ENCODE measurements around the gene MYRFL. TPM values are rescaled to one million over a fixed set of nuclear protein-coding genes. Genes with fewer than 3 reads are reported as not detected.

The MYRFL gene
- total RNA-seq, 1 donor from 2014 or later: 0.14 TPM

DNA sequence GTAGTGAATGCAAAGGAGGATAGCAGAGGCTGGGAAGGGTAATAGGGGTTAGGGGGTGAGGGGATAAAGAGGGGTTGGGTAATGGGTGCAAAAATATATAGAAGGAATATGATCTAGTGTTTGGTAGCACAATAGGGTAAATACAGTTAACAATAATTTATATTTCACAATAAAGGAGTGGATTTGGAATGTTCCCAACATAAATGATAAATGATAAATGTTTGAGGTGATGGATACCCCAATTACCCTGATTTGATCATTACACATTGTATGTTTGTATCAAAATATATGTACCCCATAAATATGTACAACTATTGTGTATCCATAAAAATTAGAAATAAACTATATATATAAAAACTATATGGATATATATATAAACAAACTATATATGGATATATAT, 999 bp upstream of the MYRFL start:
- DNase-seq: no peak
- Histone ChIP-seq H3K27me3 (ENCODE audit: low read depth) (no peaks in the 10 kb centered on the region), H3K36me3 (no peaks in the 10 kb centered on the region), H3K4me3 (no peak overlapping the region), H3K4me1 (peaks cover 4% of the 10 kb centered on the region), H3K27ac (replicated peaks) (no peak overlapping the region), H3K9me3 (replicated peaks) (no peaks in the 10 kb centered on the region)
- TF ChIP-seq, protein P1, sequence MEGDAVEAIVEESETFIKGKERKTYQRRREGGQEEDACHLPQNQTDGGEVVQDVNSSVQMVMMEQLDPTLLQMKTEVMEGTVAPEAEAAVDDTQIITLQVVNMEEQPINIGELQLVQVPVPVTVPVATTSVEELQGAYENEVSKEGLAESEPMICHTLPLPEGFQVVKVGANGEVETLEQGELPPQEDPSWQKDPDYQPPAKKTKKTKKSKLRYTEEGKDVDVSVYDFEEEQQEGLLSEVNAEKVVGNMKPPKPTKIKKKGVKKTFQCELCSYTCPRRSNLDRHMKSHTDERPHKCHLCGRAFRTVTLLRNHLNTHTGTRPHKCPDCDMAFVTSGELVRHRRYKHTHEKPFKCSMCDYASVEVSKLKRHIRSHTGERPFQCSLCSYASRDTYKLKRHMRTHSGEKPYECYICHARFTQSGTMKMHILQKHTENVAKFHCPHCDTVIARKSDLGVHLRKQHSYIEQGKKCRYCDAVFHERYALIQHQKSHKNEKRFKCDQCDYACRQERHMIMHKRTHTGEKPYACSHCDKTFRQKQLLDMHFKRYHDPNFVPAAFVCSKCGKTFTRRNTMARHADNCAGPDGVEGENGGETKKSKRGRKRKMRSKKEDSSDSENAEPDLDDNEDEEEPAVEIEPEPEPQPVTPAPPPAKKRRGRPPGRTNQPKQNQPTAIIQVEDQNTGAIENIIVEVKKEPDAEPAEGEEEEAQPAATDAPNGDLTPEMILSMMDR (IDR thresholded peaks at IDR 0.05; ENCODE audit: borderline replicate concordance): no peak
- intact Hi-C loops (cut with micrococcal nuclease): no loop called here

DNA sequence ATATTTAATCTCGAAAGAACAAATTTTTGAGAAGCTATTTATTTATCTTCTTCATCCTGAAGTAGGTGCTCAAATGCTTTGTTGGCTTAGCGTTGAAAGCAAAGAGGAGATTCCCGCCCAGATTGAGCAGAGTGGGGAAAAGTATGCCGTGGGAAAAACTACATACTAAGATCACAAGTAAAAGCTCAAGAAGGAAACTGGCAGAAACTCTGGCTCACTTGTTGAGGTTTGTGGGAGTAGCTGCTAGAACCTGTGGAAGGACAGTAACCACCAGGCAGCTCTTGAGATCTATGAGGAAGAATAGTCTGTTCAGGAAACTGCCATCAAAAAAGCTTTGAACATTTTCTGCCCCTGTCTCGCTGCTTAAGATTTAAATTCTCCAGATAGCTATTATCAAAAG, 3.9 kb downstream of the MYRFL start:
- TF ChIP-seq, protein P1 (IDR thresholded peaks at IDR 0.05; ENCODE audit: borderline replicate concordance): no peak
- no peaks in the 10 kb centered on the region for H3K9me3 ChIP-seq (replicated peaks)

DNA sequence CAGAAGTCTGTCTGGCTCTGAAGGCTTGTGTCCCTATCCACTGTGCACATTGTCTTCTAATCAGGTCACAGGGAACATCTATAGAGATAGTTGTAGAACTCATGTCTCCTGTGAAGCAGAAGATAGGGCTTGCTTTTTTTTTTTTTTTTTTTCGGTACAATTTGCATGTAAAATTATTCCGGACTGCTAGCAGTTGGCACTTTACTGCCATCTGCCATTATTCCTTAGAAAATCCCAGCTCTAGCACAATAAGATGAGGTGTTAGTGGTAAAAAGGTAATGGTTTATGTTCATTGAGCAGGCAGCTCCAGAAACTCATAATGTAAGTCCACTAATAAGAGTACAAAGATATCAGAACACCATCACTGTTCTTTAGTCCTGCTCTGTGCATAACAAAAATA, 8.7 kb downstream of the MYRFL start:
- intact Hi-C loops (cut with micrococcal nuclease): no loop called here
- H3K36me3 ChIP-seq: no peaks in the 10 kb centered on the region
- H3K27me3 ChIP-seq (ENCODE audit: low read depth): no peaks in the 10 kb centered on the region
- no peak for DNase-seq
- H3K9me3 ChIP-seq (replicated peaks): no peaks in the 10 kb centered on the region
- H3K27ac ChIP-seq (replicated peaks): no peak overlapping the region
- H3K4me3 ChIP-seq: no peak overlapping the region
- TF ChIP-seq, protein P1 (IDR thresholded peaks at IDR 0.05; ENCODE audit: borderline replicate concordance): no peak
- peaks cover 6% of the 10 kb centered on the region for H3K4me1 ChIP-seq

More for the DNA sequence above, 3.9 kb downstream of the MYRFL start:
- DNase-seq: no peak
- Histone ChIP-seq H3K4me3 (no peak overlapping the region), H3K27me3 (ENCODE audit: low read depth) (no peaks in the 10 kb centered on the region), H3K27ac (replicated peaks) (no peak overlapping the region), H3K4me1 (no peaks in the 10 kb centered on the region), H3K36me3 (no peaks in the 10 kb centered on the region)
- intact Hi-C loops (cut with micrococcal nuclease): no loop called here

DNA sequence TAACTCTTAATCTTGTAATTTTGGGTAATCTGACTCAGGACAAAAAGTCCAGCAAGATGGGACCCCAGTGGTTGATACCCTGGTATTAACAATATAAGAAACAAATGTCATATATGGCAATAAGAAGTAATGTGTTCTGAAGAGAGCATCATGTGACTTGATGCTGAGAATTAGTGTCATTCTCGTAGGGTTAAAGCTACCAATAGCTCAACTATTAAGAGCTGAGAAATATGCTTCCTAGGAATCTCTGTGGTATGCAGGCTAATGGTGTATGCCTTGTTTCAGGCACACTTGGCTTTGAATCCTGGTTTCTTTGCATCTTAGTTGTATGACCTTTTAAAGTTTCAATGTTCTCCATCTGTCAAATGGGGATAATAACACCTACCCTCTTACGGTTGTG, 9.1 kb downstream of the MYRFL start:
- H3K27me3 ChIP-seq (ENCODE audit: low read depth): no peaks in the 10 kb centered on the region
- peaks cover 6% of the 10 kb centered on the region for H3K4me1 ChIP-seq
- no peak overlapping the region for H3K27ac ChIP-seq (replicated peaks)
- no peak for DNase-seq
- no peaks in the 10 kb centered on the region for H3K36me3 ChIP-seq
- no peak overlapping the region for H3K4me3 ChIP-seq
- TF ChIP-seq, protein P1 (IDR thresholded peaks at IDR 0.05; ENCODE audit: borderline replicate concordance): no peak
- no peaks in the 10 kb centered on the region for H3K9me3 ChIP-seq (replicated peaks)
- intact Hi-C loops (cut with micrococcal nuclease): no loop called here

DNA sequence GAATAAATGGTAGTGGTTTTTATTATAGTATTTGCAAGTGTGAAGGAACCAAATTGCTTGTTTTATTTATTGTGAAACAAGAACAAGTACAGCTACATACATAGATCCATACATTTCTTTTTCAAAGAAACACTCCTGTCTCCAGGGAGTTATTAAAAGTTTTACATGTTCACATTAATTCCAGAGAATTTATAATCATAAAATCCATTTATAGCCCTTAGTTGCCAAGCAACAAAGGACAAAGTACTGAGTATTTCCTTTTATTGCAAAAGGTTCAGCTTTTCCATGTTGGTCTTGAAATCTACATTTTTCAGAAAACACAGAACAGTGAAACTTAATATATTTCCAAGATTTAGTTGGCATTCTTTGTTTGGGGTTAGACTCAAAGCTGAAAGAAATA, 9.5 kb downstream of the MYRFL start:
- Histone ChIP-seq H3K4me1 (peaks cover 6% of the 10 kb centered on the region), H3K9me3 (replicated peaks) (no peaks in the 10 kb centered on the region), H3K36me3 (no peaks in the 10 kb centered on the region), H3K27ac (replicated peaks) (no peak overlapping the region), H3K27me3 (ENCODE audit: low read depth) (no peaks in the 10 kb centered on the region), H3K4me3 (no peak overlapping the region)
- intact Hi-C loops (cut with micrococcal nuclease): no loop called here
- TF ChIP-seq, protein P1 (IDR thresholded peaks at IDR 0.05; ENCODE audit: borderline replicate concordance): no peak
- DNase-seq: no peak

DNA sequence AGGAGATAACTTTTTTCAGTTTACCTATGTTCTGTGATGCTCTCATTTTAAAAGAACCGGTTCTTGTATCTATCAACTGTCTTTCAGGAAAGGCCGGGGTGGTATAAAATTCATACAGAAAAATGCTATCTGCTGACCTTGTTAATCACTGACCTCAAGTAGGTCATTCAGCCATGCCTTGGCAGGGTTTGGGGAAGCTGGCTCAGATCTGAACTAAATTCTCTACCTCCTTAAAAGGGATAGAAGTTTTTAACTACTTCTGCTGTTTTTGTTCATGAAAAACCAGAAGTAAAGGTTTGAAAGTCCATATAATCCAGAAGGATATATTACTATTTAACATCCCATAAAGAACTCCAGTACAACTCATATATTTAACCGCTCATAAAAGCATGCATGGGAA, 10.1 kb downstream of the MYRFL start:
- Histone ChIP-seq H3K27ac (replicated peaks) (no peak overlapping the region), H3K36me3 (no peaks in the 10 kb centered on the region), H3K27me3 (ENCODE audit: low read depth) (no peaks in the 10 kb centered on the region), H3K4me1 (peaks cover 6% of the 10 kb centered on the region), H3K4me3 (no peak overlapping the region), H3K9me3 (replicated peaks) (no peaks in the 10 kb centered on the region)
- DNase-seq: no peak
- TF ChIP-seq, protein P1 (IDR thresholded peaks at IDR 0.05; ENCODE audit: borderline replicate concordance): no peak
- intact Hi-C loops (cut with micrococcal nuclease): no loop called here

Measured in left ventricle myocardium inferior (tissue), 1 donor.